ENCODE data around the gene RTN4R. TPM values are rescaled to one million over a fixed set of nuclear protein-coding genes. Genes with fewer than 3 reads are reported as not detected.

The RTN4R gene
- total and polyA plus RNA-seq, 11 donors, result 0.53 to 2.6 (median 1.4) TPM

DNA sequence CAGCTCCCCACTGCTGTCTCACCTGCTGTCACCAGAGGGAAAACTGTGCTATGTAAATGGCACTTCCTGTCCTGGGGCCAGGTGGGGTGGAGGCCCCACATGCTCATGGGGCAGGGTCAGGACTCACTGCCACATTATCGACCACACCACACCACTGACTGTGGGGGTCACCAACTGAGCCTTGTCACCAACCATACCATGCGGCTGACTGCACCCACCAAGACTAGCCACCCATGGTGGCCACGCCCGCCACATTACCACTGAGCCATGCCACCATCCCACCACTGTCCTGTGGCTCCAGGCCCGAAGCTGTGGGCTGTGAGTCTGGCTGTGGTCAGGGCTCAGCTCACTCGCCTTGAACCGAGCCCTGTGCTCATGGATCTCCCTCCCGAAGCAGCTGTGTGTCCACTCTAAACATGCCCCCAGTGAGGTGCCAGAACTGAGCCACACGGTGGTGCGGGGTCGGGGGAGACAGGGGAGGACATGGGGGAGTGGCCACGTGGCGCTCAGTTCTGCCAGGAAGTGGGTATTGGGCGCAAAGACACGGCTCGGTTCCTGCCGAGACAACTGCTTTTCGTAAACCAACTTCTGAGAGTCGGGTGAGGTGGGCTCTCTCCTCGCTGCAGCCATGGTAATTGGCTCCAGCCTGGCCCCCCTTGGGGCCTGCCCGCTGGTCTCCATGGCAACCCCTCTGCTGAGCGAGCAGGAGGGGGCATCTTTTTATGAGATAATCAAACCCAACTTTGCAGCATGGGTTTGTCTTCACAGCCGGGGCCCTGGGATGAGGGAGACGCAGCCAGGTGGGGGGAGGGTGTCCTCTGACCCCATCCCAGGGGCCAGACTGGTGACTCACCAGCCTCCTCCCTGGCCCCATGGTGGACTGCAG is 23.2 kb downstream of the RTN4R start:
- 83 to 86% (median 85%) methylated on average over 21 to 24 of the region's 24 CpGs for WGBS, 4 donors
- peaks cover 5 to 75% (median 51%) of the 10 kb centered on the region in 12 donors for H3K4me1 ChIP-seq

DNA sequence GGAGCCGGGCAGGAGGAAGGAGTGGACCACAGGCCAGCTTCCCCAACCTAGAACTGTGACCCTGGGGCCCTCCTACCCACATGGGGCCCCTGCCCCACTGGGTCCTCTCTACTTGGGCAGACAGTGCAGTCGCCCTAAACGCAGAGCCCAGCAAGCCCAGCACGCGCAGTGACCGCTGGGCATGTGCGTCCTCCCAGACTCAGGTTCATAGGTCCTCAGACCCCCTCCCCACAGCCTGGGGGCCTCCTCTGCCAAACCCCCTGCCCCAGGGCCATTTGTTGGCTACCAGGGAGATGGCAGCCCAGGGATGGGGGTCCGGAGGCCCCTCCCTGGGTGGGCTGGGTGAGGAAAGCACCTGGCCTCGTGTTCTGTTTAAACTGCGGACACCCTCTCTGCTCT is 23.9 kb downstream of the RTN4R start:
- H3K9me3 ChIP-seq, result no peaks in the 10 kb centered on the region
- DNase-seq, result no peak
- intact Hi-C loops (cut with DNase I), result no loop called here
- H3K27ac ChIP-seq, result peak overlapping the region in 2 of 12 donors; percentile 50 to 55
- H3K27me3 ChIP-seq, result no peaks in the 10 kb centered on the region
- no peaks in the 10 kb centered on the region for H3K36me3 ChIP-seq
- no peak for ATAC-seq
- TF ChIP-seq POLR2A (IDR thresholded peaks at IDR 0.05), result no peak
- TF ChIP-seq, protein P1, sequence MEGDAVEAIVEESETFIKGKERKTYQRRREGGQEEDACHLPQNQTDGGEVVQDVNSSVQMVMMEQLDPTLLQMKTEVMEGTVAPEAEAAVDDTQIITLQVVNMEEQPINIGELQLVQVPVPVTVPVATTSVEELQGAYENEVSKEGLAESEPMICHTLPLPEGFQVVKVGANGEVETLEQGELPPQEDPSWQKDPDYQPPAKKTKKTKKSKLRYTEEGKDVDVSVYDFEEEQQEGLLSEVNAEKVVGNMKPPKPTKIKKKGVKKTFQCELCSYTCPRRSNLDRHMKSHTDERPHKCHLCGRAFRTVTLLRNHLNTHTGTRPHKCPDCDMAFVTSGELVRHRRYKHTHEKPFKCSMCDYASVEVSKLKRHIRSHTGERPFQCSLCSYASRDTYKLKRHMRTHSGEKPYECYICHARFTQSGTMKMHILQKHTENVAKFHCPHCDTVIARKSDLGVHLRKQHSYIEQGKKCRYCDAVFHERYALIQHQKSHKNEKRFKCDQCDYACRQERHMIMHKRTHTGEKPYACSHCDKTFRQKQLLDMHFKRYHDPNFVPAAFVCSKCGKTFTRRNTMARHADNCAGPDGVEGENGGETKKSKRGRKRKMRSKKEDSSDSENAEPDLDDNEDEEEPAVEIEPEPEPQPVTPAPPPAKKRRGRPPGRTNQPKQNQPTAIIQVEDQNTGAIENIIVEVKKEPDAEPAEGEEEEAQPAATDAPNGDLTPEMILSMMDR (IDR thresholded peaks at IDR 0.05), result no peak
- no peak overlapping the region for H3K4me3 ChIP-seq
- H3K4me1 ChIP-seq, result peaks cover 7 to 75% (median 51%) of the 10 kb centered on the region in 12 donors
- 68 to 82% (median 78%) methylated on average over 10 of the region's 10 CpGs for WGBS, 4 donors

More for the DNA sequence above, 23.2 kb downstream of the RTN4R start:
- peak overlapping the region in 1 of 12 donors; percentile 53 for H3K27ac ChIP-seq
- H3K27me3 ChIP-seq, result no peaks in the 10 kb centered on the region
- H3K36me3 ChIP-seq, result no peaks in the 10 kb centered on the region
- H3K4me3 ChIP-seq, result no peak overlapping the region
- no peaks in the 10 kb centered on the region for H3K9me3 ChIP-seq
- ATAC-seq (no peak), DNase-seq (no peak)
- TF ChIP-seq, protein P1 (IDR thresholded peaks at IDR 0.05), result no peak
- no peak for TF ChIP-seq POLR2A (IDR thresholded peaks at IDR 0.05)
- intact Hi-C loops (cut with DNase I), result no loop called here

DNA sequence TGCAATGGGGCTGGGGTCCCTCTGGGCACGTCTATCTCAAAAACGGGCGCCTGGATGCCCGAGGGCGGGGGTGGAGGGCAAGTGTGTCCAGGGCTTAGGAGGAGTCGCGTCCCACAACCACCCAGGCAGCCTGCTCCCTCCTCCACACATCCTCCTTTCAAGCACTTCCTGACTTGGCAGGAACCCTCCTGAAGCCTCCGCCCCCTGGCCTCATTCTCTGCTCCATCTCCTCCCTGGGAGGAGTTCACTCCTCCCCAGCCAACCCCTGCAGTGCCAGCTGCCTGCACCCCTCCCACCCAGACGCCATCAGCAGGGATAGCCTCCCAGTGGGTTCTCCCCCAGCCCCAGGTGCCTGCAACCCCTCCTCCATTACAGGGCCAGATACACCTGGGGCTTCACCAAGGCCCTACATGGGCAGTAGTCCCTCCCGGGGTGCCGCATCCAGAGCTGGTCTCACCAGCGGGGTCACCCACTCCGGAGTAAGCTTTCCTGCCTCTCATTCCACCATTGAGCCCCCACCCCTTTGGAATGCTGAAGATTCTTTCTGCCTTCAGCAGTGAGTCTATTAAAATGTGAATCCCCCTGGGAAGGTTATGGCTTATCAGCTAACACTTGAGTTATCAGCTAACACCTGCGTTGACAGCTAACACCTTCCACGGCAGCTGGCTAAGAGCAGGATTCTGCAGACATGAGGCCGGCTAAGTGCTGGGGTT is 24.4 kb downstream of the RTN4R start:
- Histone ChIP-seq H3K4me3 (peak overlapping the region in 9 of 12 donors; percentile 15 to 38 (median 24)), H3K27me3 (no peaks in the 10 kb centered on the region)
- intact Hi-C loops (cut with DNase I), result loop anchor here in 1 of 10 donors (2.0 kb wide), 1 partner anchor 43 kb away; no protein-coding TSS in a partner anchor

More for the DNA sequence above, 24.4 kb downstream of the RTN4R start:
- TF ChIP-seq, protein P1 (IDR thresholded peaks at IDR 0.05), result no peak
- peak in 1 of 2 donors; percentile 22 for TF ChIP-seq POLR2A (IDR thresholded peaks at IDR 0.05)
- H3K36me3 ChIP-seq, result no peaks in the 10 kb centered on the region
- H3K4me1 ChIP-seq, result peaks cover 8 to 75% (median 52%) of the 10 kb centered on the region in 12 donors
- no peaks in the 10 kb centered on the region for H3K9me3 ChIP-seq
- ATAC-seq, result peak; percentile 72 to 84 (median 74)
- peak overlapping the region in 9 of 12 donors; percentile 47 to 72 (median 55) for H3K27ac ChIP-seq
- 13 to 25% (median 17%) methylated on average over 13 to 16 of the region's 16 CpGs for WGBS, 4 donors
- peak; percentile 84 to 86 (median 85) for DNase-seq
